GM23338 (cell line): ENCODE results near the gene SYT15. TPM values are rescaled to one million over a fixed set of nuclear protein-coding genes. Genes with fewer than 3 reads are reported as not detected.

ENCODE experiments used
- ATAC-seq: fragments of 200-7000 bp; cut with Tn5 transposase; 3 replicates; pipeline ENCODE4 v1.9.1; 2020
- DNase-seq: peaks from one replicate; pipeline ENCODE4 v3.0.0-alpha.2; 2015; ENCODE audit warnings: low spot score
- H2AFZ ChIP-seq: fragments of 200-600 bp; sonication (generic); 2 replicates; pipeline ENCODE4 v1.8.0; 2016; ENCODE audit warnings: antibody characterized with exemption, mild to moderate bottlenecking, moderate library complexity
- H3F3A ChIP-seq: fragments of 200-600 bp; sonication (generic); replicated peaks from 2 replicates; pipeline ENCODE4 v1.8.0; 2017; ENCODE audit warnings: antibody characterized with exemption, mixed run types, low read depth
- H3K27ac ChIP-seq: fragments of 200-600 bp; sonication (generic); 2 replicates; pipeline ENCODE4 v1.6.1; 2016; ENCODE audit warnings: low read depth
- H3K27me3 ChIP-seq: fragments of 200-600 bp; sonication (generic); 2 replicates; pipeline ENCODE4 v1.8.0; 2016; ENCODE audit warnings: mild to moderate bottlenecking, mixed run types, moderate library complexity; ENCODE audit not compliant: insufficient read depth
- H3K36me3 ChIP-seq: fragments of 200-600 bp; sonication (generic); 2 replicates; pipeline ENCODE4 v1.8.0; 2016; ENCODE audit warnings: mild to moderate bottlenecking; ENCODE audit not compliant: insufficient read depth
- H3K4me1 ChIP-seq: fragments of 200-600 bp; sonication (generic); 2 replicates; pipeline ENCODE4 v1.8.0; 2016; ENCODE audit warnings: mild to moderate bottlenecking, moderate library complexity; ENCODE audit not compliant: insufficient read depth
- H3K4me2 ChIP-seq: fragments of 200-600 bp; sonication (generic); 2 replicates; pipeline ENCODE4 v1.7.1; 2017; ENCODE audit warnings: mixed run types
- H3K4me3 ChIP-seq: fragments of 200-600 bp; sonication (generic); 2 replicates; pipeline ENCODE4 v1.6.1; 2016; ENCODE audit warnings: mixed run types
- H3K79me2 ChIP-seq: fragments of 200-600 bp; sonication (generic); replicated peaks from 2 replicates; pipeline ENCODE4 v1.8.0; 2017; ENCODE audit warnings: mild to moderate bottlenecking; ENCODE audit not compliant: insufficient read depth
- H3K9me2 ChIP-seq: fragments of 200-600 bp; sonication (generic); 2 replicates; pipeline ENCODE4 v1.8.0; 2017; ENCODE audit not compliant: insufficient read depth
- H4K20me1 ChIP-seq: fragments of 200-600 bp; sonication (generic); replicated peaks from 2 replicates; pipeline ENCODE4 v1.8.0; 2017; ENCODE audit warnings: mild to moderate bottlenecking; ENCODE audit not compliant: insufficient read depth
- H3K27ac Mint-ChIP-seq: 2 replicates; pipeline ENCODE4 v1.8.0; 2020; ENCODE audit warnings: inconsistent platforms, mild to moderate bottlenecking, moderate library complexity, mixed read lengths
- H3K27me3 Mint-ChIP-seq: 3 replicates; pipeline ENCODE4 v1.8.0; 2022; ENCODE audit warnings: low read depth, mild to moderate bottlenecking, moderate library complexity, mixed read lengths, inconsistent platforms; ENCODE audit not compliant: insufficient read depth, poor library complexity
- H3K36me3 Mint-ChIP-seq: 3 replicates; pipeline ENCODE4 v1.8.0; 2021; ENCODE audit warnings: low read depth, mild to moderate bottlenecking, inconsistent platforms, moderate library complexity, mixed read lengths
- H3K4me1 Mint-ChIP-seq: 3 replicates; pipeline ENCODE4 v1.8.0; 2020; ENCODE audit warnings: mild to moderate bottlenecking, inconsistent platforms, mixed read lengths
- H3K4me3 Mint-ChIP-seq: 3 replicates; pipeline ENCODE4 v1.8.0; 2021; ENCODE audit warnings: moderate library complexity, mild to moderate bottlenecking, inconsistent platforms, mixed read lengths
- H3K9me3 Mint-ChIP-seq: 3 replicates; pipeline ENCODE4 v1.8.0; 2020; ENCODE audit warnings: moderate library complexity, mild to moderate bottlenecking, inconsistent platforms, mixed read lengths
- CTCF ChIP-seq, 2 experiments: fragments of 200-600 bp in 1 of 2; sonication (generic) in 1 of 2; conservative IDR thresholded peaks; 2 replicates each; pipeline versions ENCODE4 v1.5.1 to v1.6.1; 2016 to 2017; ENCODE audit warnings: antibody characterized with exemption in 2 of 2, low read depth in 2 of 2, mild to moderate bottlenecking in 2 of 2, moderate library complexity in 1 of 2
- EZH2phosphoT487 ChIP-seq: fragments of 200-600 bp; sonication (generic); IDR thresholded peaks from one replicate; pipeline ENCODE4 v1.8.1; 2018; ENCODE audit warnings: antibody characterized with exemption; ENCODE audit not compliant: unreplicated experiment
- JUNB ChIP-seq: IDR thresholded peaks from one replicate; pipeline ENCODE4 v1.6.1; 2016; ENCODE audit warnings: antibody characterized with exemption; ENCODE audit not compliant: unreplicated experiment
- NANOG ChIP-seq: IDR thresholded peaks from 2 replicates; pipeline ENCODE4 v1.6.1; 2016; ENCODE audit warnings: antibody characterized with exemption, borderline replicate concordance
- POLR2AphosphoS5 ChIP-seq: IDR thresholded peaks from 2 replicates; pipeline ENCODE4 v1.6.1; 2016; ENCODE audit warnings: antibody characterized with exemption, low read depth
- ZNF114 ChIP-seq: fragments of 250-450 bp; sonication (Bioruptor Pico); IDR thresholded peaks from 2 replicates; pipeline ENCODE4 v1.5.0; 2020; ENCODE audit warnings: mild to moderate bottlenecking, moderate library complexity
- ZNF331 ChIP-seq: fragments of 250-450 bp; sonication (Bioruptor Pico); IDR thresholded peaks from 2 replicates; pipeline ENCODE4 v1.5.0; 2020; ENCODE audit warnings: low read depth, mild to moderate bottlenecking, moderate library complexity
- ZNF462 ChIP-seq: fragments of 250-450 bp; sonication (Bioruptor Pico); IDR thresholded peaks from 2 replicates; pipeline ENCODE4 v1.5.0; 2020; ENCODE audit warnings: mild to moderate bottlenecking, moderate library complexity
- polyA plus RNA-seq: library from polyadenylated mRNA; unstranded; fragments of >200 nt; fragmentation: Nextera tagmentation; extraction: Ambion mirVana; gene quantifications from 2 replicates; pipeline ENCODE4 v1.2.1, GENCODE V29; 2016
- total RNA-seq: library from RNA; depleted of rRNA; stranded (reverse); fragments of >200 nt; shearing (Covaris generic); gene quantifications from 2 replicates; pipeline ENCODE4 v1.2.3, GENCODE V29; 2014

Gene SYT15
- total and polyA plus RNA-seq, 2 experiments from 2014 or later: 1.5 TPM; not detected in 1

GRCh38 chr10:46536171-46536570 lies 42.8 kb upstream of the SYT15 start:
- Histone ChIP-seq H3K79me2 (no peaks in the 10 kb centered on the region), H3K4me1 (peaks cover 5% of the 10 kb centered on the region; the same call in 1 of the 2 replicates), H3K4me2 (no peak overlapping the region), H3K9me2 (peaks cover 11% of the 10 kb centered on the region; the same call in 1 of the 2 replicates), H4K20me1 (peaks cover 3% of the 10 kb centered on the region), H2AFZ (no peak overlapping the region), H3K36me3 (no peaks in the 10 kb centered on the region), H3K27ac (no peak overlapping the region), H3K4me3 (no peak overlapping the region), H3K27me3 (no peaks in the 10 kb centered on the region; the same call in 1 of the 2 replicates), H3F3A (0 out of 2 replicates have a peak, but pooled peaks cover 2% of the 10 kb centered on the region)
- H3K27me3 Mint-ChIP-seq: peaks cover 20% of the 10 kb centered on the region
- H3K4me1 Mint-ChIP-seq: peaks cover 15% of the 10 kb centered on the region
- no peak overlapping the region for H3K27ac Mint-ChIP-seq
- H3K4me3 Mint-ChIP-seq: no peak overlapping the region
- no peak for DNase-seq
- no peaks in the 10 kb centered on the region; the same call in 2 of the 3 replicates for H3K36me3 Mint-ChIP-seq
- ATAC-seq: no peak
- H3K9me3 Mint-ChIP-seq: no peaks in the 10 kb centered on the region
- no peak for TF ChIP-seq NANOG
- no peak for TF ChIP-seq POLR2AphosphoS5
- TF ChIP-seq JUNB: no peak
- TF ChIP-seq ZNF114 (CRISPR knock-in tag): no peak
- no peak for TF ChIP-seq ZNF331
- no peak for TF ChIP-seq CTCF (conservative IDR thresholded peaks at IDR 0.05; ENCODE audit: low read depth in 2 of 2)
- no peak for TF ChIP-seq ZNF462 (CRISPR knock-in tag)
- TF ChIP-seq EZH2phosphoT487: no peak
